ENCODE measurements around the gene AKAP13.

AKAP13 gene

GRCh38 chr15:85545752-85546151 lies 165.3 kb downstream of the AKAP13 start (continued):
- TF ChIP-seq HIC1 (tag by site-specific recombination; IDR thresholded peaks at IDR 0.05) (no peak), ZNF560 (tag by site-specific recombination; IDR thresholded peaks at IDR 0.05; ENCODE audit: borderline replicate concordance) (no peak), SP3 (tag by site-specific recombination; IDR thresholded peaks at IDR 0.05) (no peak)

- Histone ChIP-seq H3K36me3 (ENCODE audit: control insufficient read depth in 2 of 2, insufficient read depth in 1 of 2, low read length in 2 of 2) (peaks cover 0 to 8% of the 10 kb centered on the region in 2 experiments; a peak in 2 of 3 replicates), H3K27ac (ENCODE audit: extremely low read depth, low read depth, low read length) (no peak overlapping the region), H3K4me1 (ENCODE audit: control insufficient read depth, insufficient read depth, low read length) (peaks cover 21% of the 10 kb centered on the region), H3K4me3 (ENCODE audit: low read depth, low read length) (no peak overlapping the region), H3K9me3 (ENCODE audit: control insufficient read depth, insufficient read depth, low read depth, low read length) (no peaks in the 10 kb centered on the region)
- ChIA-PET POLR2A (no interaction called here), CTCF (interaction anchor here (0.8 kb wide), 1 partner anchor 9 kb away, joined by 3 read pairs; no protein-coding TSS in a partner anchor)
- TF ChIP-seq ZBTB44 (tag by site-specific recombination; IDR thresholded peaks at IDR 0.05) (no peak), ZBTB10 (tag by site-specific recombination; IDR thresholded peaks at IDR 0.05) (no peak), ZEB2 (tag by site-specific recombination; IDR thresholded peaks at IDR 0.05) (no peak)
Measured at GRCh38 chr15:85547386-85547785, 167.0 kb downstream of the AKAP13 start.

GRCh38 chr15:85550283-85550682 lies 169.9 kb downstream of the AKAP13 start:
- Histone ChIP-seq H3K27ac (ENCODE audit: extremely low read depth, low read depth, low read length) (no peak overlapping the region), H3K4me3 (ENCODE audit: low read depth, low read length) (no peak overlapping the region), H3K9me3 (ENCODE audit: control insufficient read depth, insufficient read depth, low read depth, low read length) (no peaks in the 10 kb centered on the region), H3K4me1 (ENCODE audit: control insufficient read depth, insufficient read depth, low read length) (no peaks in the 10 kb centered on the region), H3K36me3 (ENCODE audit: control insufficient read depth in 2 of 2, insufficient read depth in 1 of 2, low read length in 2 of 2) (peaks cover 0 to 10% of the 10 kb centered on the region in 2 experiments; a peak in 2 of 3 replicates)
- POLR2A ChIA-PET = no interaction called here
- CTCF ChIA-PET = interaction anchor here (1.0 kb wide), 1 partner anchor 382 kb away, joined by 4 read pairs; no protein-coding TSS in a partner anchor
- TF ChIP-seq ZFHX2 (tag by site-specific recombination; conservative IDR thresholded peaks at IDR 0.05) = no peak
- TF ChIP-seq ZBTB10 (tag by site-specific recombination; IDR thresholded peaks at IDR 0.05) = no peak
- no peak for TF ChIP-seq ZNF654 (tag by site-specific recombination; IDR thresholded peaks at IDR 0.05; ENCODE audit: low read depth)
- no peak for TF ChIP-seq ZNF302 (tag by site-specific recombination; IDR thresholded peaks at IDR 0.05; ENCODE audit: low read depth)
- no peak for TF ChIP-seq ZSCAN4 (tag by site-specific recombination; IDR thresholded peaks at IDR 0.05)
- TF ChIP-seq ZNF223 (tag by site-specific recombination; IDR thresholded peaks at IDR 0.05) = no peak
- no peak for TF ChIP-seq GLIS1 (tag by site-specific recombination; IDR thresholded peaks at IDR 0.05)
- no peak for TF ChIP-seq ZNF549 (tag by site-specific recombination; IDR thresholded peaks at IDR 0.05)
- no peak for TF ChIP-seq ZNF341 (tag by site-specific recombination; IDR thresholded peaks at IDR 0.05; ENCODE audit: low read depth)
- no peak for TF ChIP-seq ZNF645 (tag by site-specific recombination; IDR thresholded peaks at IDR 0.05)
- no peak for TF ChIP-seq ZNF280C (tag by site-specific recombination; IDR thresholded peaks at IDR 0.05)
- no peak for TF ChIP-seq ZNF548 (tag by site-specific recombination; IDR thresholded peaks at IDR 0.05)
- TF ChIP-seq ZNF10 (tag by site-specific recombination; IDR thresholded peaks at IDR 0.05) = no peak
- TF ChIP-seq ZNF837 (tag by site-specific recombination; IDR thresholded peaks at IDR 0.05) = no peak

All from HEK293 (cell line).